Heart right ventricle (tissue), 16 donors: ENCODE results near the gene CAPNS2. TPM values are rescaled to one million over a fixed set of nuclear protein-coding genes. Genes with fewer than 3 reads are reported as not detected.
A peak's percentile ranks its signal among the peaks of the same experiment; 100 is the strongest.

ENCODE experiments used
- ATAC-seq, 8 donors: fragments of 200-7000 bp; cut with Tn5 transposase; one replicate each; pipeline ENCODE4 v1.9.1; 2020; ENCODE audit warnings: mild to moderate bottlenecking in 8 of 8, moderate library complexity in 8 of 8, moderate number of reproducible peaks in 1 of 8
- DNase-seq, 2 donors: peaks; one replicate each; pipeline ENCODE4 v3.0.0-alpha.2; 2020
- H3K27ac ChIP-seq, 10 donors: fragments of 200-600 bp; sonication (generic) in 2 of 10; one replicate each; pipeline versions ENCODE4 v1.5.0 to v1.8.0; 2020 to 2022; ENCODE audit warnings: mild to moderate bottlenecking in 3 of 10
- H3K27me3 ChIP-seq, 7 donors: fragments of 200-600 bp; one replicate each; pipeline ENCODE4 v1.8.0; 2021 to 2022; ENCODE audit warnings: mild to moderate bottlenecking in 2 of 7
- H3K36me3 ChIP-seq, 9 donors: fragments of 200-600 bp; sonication (generic) in 1 of 9; one replicate each; pipeline versions ENCODE4 v1.5.0 to v1.8.0; 2020 to 2022; ENCODE audit warnings: mild to moderate bottlenecking in 2 of 9
- H3K4me1 ChIP-seq, 9 donors: fragments of 200-600 bp; sonication (generic) in 1 of 9; one replicate each; pipeline versions ENCODE4 v1.5.0 to v1.8.0; 2020 to 2022; ENCODE audit warnings: mild to moderate bottlenecking in 4 of 9
- H3K4me3 ChIP-seq, 10 donors: fragments of 200-600 bp; sonication (generic) in 2 of 10; one replicate each; pipeline versions ENCODE4 v1.5.0 to v1.8.0; 2020 to 2022; ENCODE audit warnings: mild to moderate bottlenecking in 7 of 10, moderate library complexity in 2 of 10
- H3K9me3 ChIP-seq, 11 donors: fragments of 200-600 bp in 10 of 11; sonication (generic) in 2 of 11; one replicate each; pipeline versions ENCODE4 v1.5.0 to v1.8.0; 2013 to 2022; ENCODE audit warnings: mild to moderate bottlenecking in 2 of 11, control low read depth in 1 of 11, moderate library complexity in 1 of 11
- CTCF ChIP-seq, 9 donors: fragments of 200-600 bp; sonication (generic) in 2 of 9; IDR thresholded peaks; one replicate each; pipeline versions ENCODE4 v1.5.0 to v1.8.0; 2021 to 2022; ENCODE audit warnings: antibody characterized with exemption in 9 of 9, mild to moderate bottlenecking in 5 of 9, moderate library complexity in 1 of 9
- WGBS, 2 donors: extraction: QIAGEN DNeasy Blood & Tissue Kit; methylation state at CpG; one replicate each; pipeline ENCODE4 v1.1.7; 2013; ENCODE audit warnings: inconsistent platforms in 1 of 2; 5-methylcytosine and 5-hydroxymethylcytosine counted together
- intact Hi-C, 10 donors: fragments of 100-400 bp; cut with DNase I; formaldehyde crosslinking; loops; one replicate each; pipeline versions ENCODE4 v1.11.1 to v1.14.2; 2022
- polyA plus RNA-seq, 2 donors: library from polyadenylated mRNA; stranded (reverse); fragments of 200-250 nt; gene quantifications; one replicate each; pipeline ENCODE4 v1.2.3, GENCODE V29; 2013
- total RNA-seq, 10 donors: library from RNA; stranded (reverse); fragmentation: NEBNext Ultra II Directional in 3 of 10; extraction: Animal tissue kit (Norgen Biotek cat#: 25700) in 3 of 10; gene quantifications; one replicate each; pipeline versions ENCODE4 v1.2.1 to v1.2.4, GENCODE V29; 2021 to 2023
- donor health status: Arrhythmogenic right ventricular cardiomyopathy.
- donor health status: ischemic (EF 13 %, LVEDD 7.1; RV severe dilation, severe dysfunction).
- donor health status: healthy with polysubstance abuse.
- donor health status: DM: no; HTN: yes; CAD: no.
- donor health status: DM: no; HTN: no; CAD: no.
- donor health status: ischemic (EF 25% LVEDD 6.9; RV normal size, moderate dysfunction).
- donor health status: ischemic (EF 25% LVEDD 5.7; RV mildly dilated, moderate dysfunction).
- donor health status: healthy.
- donor health status: DM: yes; HTN: yes; CAD: no.
- donor health status: Ischemic cardiomyopathy.
- donor health status: ischemic (EF 35%, LVEDD 5.7; RV mildly dilated, moderate dysfunction).
- donor health status: nonischemic (EF 11% LVEDD 7.7; RV severe dilation, severe dysfunction).
- donor health status: DM: yes; HTN: yes; CAD: no.
- donor health status: PGD.
- donor health status: ischemic (EF 29% LVEDD 5.4; RV normal size, mild dysfunction).
- donor health status: nonischemic (EF 23%, LVEDD 6.1; RV moderate dilation, normal function).

CAPNS2 gene
- total and polyA plus RNA-seq, 12 donors: 0.06 to 0.45 (median 0.39) TPM; not detected in 7

DNA sequence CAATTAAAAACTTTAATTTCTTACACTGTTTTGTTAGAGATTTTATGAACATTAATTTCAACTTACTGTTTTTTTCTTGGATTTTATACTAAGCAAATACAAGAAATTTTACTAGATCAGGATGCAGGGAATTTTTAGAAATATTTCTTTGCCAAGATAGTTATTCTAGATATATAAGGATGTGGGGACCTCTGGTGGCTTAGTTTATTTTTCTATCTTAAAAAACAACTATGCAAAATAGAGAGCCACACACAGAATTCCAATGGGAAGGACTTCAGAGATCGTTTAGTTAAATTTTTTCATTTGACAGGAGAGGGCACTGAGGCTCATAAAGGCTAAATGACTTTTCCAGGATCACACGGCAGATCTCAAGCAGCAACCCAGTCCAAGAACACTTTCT lies 23.0 kb upstream of the CAPNS2 start:
- 25 to 32% methylated on average over 2 of the region's 2 CpGs for WGBS, 2 donors
- Histone ChIP-seq H3K36me3 (peaks cover 0 to 29% (median 0%) of the 10 kb centered on the region in 9 donors), H3K27me3 (no peaks in the 10 kb centered on the region), H3K4me3 (no peak overlapping the region), H3K27ac (no peak overlapping the region), H3K9me3 (no peaks in the 10 kb centered on the region), H3K4me1 (peaks cover 0 to 42% (median 0%) of the 10 kb centered on the region in 9 donors)
- ATAC-seq (peak in 4 of 8 donors; percentile 31 to 75 (median 39)), DNase-seq (no peak)
- peak; percentile 18 to 69 (median 41) for TF ChIP-seq CTCF (IDR thresholded peaks at IDR 0.05)
- intact Hi-C loops: loop anchor here (1.0 to 10.0 kb wide), 10 partner anchors 46 to 161 kb away; no protein-coding TSS in a partner anchor

DNA sequence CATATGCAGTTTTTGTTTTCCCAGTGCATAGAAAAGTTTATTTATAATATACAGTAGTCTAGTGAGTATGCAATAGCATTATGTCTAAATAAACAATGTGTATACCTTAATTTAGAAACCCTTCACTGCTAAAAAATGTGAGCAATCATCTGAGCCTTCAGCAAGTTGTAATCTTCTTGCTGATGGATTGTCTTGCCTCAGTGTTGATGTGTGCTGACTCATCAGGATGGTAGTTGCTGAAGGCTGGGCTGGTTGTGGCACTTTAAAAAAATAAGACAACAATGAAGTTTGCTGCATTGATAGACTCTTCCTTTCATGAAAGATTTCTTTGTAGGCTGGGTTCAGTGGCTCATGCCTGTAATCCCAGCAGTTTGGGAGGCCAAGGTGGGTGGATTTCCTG lies 13.9 kb upstream of the CAPNS2 start:
- H3K27me3 ChIP-seq: no peaks in the 10 kb centered on the region
- ATAC-seq (no peak), DNase-seq (no peak)
- no peak for TF ChIP-seq CTCF (IDR thresholded peaks at IDR 0.05)
- H3K36me3 ChIP-seq: peaks cover 0 to 85% (median 10%) of the 10 kb centered on the region in 9 donors
- no peak overlapping the region for H3K27ac ChIP-seq
- peaks cover 0 to 4% (median 0%) of the 10 kb centered on the region in 9 donors for H3K4me1 ChIP-seq
- H3K4me3 ChIP-seq: no peak overlapping the region
- peaks cover 0 to 11% (median 0%) of the 10 kb centered on the region in 11 donors for H3K9me3 ChIP-seq
- intact Hi-C loops: no loop called here

GRCh38 chr16:55555436-55555835 lies 11.0 kb upstream of the CAPNS2 start:
- DNase-seq (no peak), ATAC-seq (no peak)
- intact Hi-C loops: no loop called here
- Histone ChIP-seq H3K27ac (no peak overlapping the region), H3K36me3 (peaks cover 0 to 69% (median 10%) of the 10 kb centered on the region in 9 donors), H3K4me3 (no peak overlapping the region), H3K9me3 (peaks cover 0 to 11% (median 0%) of the 10 kb centered on the region in 11 donors), H3K4me1 (peaks cover 0 to 25% (median 14%) of the 10 kb centered on the region in 9 donors), H3K27me3 (no peaks in the 10 kb centered on the region)
- WGBS, 2 donors: 86 to 87% methylated on average over 2 of the region's 2 CpGs
- TF ChIP-seq CTCF (IDR thresholded peaks at IDR 0.05): no peak

DNA sequence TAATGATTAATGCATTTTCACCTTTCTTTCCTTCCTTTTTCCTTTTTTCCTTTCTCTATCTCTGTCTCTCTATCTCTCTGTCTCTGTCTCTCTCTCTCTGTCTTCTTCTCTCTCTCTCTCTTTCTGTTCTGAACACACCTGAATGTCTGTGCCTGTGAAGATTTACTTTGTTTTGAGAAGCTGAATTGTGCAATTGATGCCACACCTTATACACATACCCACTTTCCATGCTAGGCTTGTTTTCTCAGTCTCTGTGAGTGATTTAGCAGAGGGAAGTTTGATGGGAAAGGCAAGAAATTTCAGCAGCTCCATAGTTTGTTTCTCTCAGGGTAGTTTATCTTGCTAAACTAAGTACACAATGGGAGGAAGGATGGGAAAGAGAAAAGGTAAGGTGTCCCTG lies 9.3 kb upstream of the CAPNS2 start:
- Histone ChIP-seq H3K4me1 (peaks cover 0 to 25% (median 15%) of the 10 kb centered on the region in 9 donors), H3K9me3 (peaks cover 0 to 11% (median 0%) of the 10 kb centered on the region in 11 donors), H3K36me3 (peaks cover 0 to 57% (median 9%) of the 10 kb centered on the region in 9 donors), H3K4me3 (no peak overlapping the region), H3K27me3 (no peaks in the 10 kb centered on the region), H3K27ac (no peak overlapping the region)
- ATAC-seq (no peak), DNase-seq (no peak)
- no peak for TF ChIP-seq CTCF (IDR thresholded peaks at IDR 0.05)
- intact Hi-C loops: no loop called here
